ENCODE results near the gene TBPL1.

TBPL1 gene

DNA sequence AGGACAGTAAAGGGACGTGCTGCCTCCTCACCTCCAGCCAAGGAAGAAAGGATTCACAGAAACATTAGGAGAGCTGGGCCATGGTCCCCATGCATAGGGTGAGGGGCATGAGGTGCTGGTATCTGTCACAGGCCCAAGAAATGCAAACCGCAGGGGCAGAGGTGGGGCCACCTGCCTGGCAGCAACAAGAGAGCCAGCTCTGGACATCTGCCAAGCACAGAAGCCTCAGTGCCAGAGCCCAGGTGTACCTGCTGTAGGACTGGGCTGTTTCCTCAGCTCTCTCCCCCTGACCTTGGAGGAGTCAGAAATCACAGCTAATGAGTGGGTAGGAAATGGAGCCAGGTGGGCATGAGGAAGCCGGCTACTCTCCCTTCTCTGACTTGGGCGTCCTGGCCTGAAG is 54.1 kb downstream of the TBPL1 start:
- no peak for DNase-seq (ENCODE audit: low read depth)

DNA sequence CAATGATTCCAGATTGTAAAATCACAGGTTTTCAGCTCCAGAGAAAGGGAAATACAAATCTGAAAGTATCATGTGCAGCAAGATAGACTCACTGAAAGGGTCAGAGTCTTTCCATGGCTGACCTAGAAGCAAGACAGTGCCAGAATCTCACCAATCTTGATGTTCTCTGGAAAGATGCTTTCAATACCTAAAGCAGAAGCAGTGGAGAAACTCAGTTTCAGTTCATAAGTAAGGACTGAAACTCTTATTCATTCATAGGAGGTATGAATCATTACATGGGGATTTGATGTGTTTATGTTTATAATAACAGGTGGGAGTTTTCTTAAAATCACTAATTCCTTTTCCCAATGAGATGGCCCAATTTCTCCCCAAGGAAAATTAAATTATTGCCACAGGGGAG is 56.9 kb downstream of the TBPL1 start:
- no peak for DNase-seq (ENCODE audit: low read depth)

DNA sequence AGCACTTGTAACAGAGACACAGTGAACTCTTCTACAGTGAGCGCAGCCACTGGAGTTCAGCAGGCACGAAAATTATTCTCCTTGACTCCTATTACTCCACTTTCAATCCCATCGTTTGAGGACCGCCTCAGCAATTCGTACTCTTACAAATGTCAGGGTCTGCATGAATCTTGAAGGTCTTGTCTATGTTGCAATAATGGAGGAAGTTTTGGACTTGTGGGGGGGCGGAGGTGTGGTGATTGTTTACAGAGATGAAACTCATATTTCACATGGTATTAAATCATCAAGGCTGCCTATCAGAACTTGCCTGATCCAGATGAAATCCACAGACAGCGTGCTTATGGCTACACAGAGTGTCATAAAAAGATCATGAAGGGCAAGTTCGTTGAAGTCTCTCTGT is 57.4 kb downstream of the TBPL1 start:
- DNase-seq (ENCODE audit: low read depth): no peak

DNA sequence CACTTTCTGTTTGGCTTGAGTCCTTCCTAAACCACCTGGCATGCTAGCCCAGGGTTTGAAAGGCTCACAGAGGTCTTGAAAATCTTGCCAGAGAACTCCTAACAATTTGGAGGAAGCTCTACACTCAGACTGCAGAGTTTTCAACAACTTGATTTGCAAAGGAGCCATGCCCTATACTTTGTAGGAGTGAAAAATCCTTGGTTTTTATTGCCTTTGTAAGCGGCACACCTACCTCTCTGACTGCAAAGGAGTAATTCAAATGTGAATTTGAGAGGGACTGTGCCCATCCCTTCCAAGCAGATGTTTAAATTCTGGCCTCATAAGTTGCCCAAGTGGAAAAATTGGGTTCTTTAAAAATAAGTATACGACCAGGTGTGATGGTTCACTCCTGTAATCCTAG is 58.0 kb downstream of the TBPL1 start:
- DNase-seq (ENCODE audit: low read depth): no peak

DNA sequence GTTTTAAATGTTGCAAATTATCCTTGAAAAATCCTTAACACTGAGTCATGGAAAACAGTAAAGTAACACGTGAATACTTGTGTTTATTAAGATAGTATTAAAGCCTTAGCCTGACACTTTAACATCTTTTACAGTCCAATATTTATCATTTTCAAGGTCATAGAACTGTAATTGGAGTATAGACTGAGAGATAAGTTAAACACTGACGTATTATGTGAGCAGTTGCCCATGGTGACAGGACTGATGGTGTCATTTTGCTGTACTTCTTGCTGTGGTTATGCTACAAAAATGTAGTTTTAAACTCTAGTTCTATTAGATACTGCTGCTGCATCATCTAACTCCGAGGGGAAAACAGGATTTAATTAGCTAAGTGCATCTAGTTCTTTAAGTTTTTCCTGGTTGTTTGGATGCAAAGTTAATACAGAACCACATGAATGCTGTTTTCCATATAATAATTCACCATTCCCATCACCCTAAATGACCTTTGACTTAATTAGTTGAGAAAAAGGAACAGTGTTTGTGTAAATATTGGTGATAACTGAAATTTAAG is 61.6 kb downstream of the TBPL1 start:
- no peak for DNase-seq (ENCODE audit: low read depth)

DNA sequence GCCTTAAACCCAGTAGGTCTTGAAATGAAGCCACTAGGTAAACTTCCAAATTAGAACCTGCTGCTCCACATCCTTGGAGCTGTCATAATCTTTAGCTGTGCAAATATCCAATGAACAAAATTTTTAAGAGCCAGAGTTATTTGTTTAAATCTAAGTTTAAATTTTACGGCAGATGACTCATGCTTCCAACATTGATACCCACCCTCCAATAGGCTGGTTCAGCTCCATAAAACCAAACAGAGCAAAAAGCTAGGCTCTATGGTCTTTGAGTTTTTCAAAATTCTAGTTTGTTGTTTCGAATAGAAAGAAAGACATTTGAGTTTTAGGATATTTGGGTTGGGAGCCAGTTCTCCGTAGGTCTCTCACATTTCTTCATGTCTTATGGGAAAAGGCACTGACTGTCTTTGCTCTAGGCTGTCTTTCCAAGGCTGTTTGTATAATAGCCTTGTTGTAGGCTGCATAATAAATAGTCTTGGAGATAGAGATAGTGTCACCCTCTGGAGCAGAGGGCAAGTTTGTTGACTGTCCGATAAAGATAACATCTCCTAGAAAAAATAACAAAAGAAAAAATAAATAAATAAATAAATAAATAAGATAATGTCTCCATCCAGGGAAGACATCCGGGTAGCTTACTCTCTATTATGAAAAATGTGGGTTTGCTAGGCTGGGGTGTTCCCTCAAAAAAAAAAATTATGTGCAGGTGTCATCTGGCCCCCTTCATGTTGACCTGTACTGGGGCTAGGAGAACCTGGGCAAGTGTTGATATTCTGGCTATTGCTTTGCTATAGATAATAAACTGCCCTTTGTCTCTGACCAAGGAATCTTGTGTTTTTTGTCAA is 62.9 kb downstream of the TBPL1 start:
- no peak for DNase-seq (ENCODE audit: low read depth)

DNA sequence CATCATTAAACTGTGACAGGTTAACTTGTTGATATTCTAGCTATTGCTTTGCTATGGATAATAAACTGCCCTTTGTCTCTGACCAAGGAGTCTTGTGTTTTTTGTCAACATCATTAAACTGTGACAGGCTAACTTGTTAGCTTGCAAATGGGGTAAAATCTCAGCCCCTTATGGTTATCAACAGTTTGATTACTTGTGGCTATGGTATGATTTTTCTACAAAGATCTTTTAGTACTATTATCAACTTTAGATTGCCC is 63.5 kb downstream of the TBPL1 start:
- no peak for DNase-seq (ENCODE audit: low read depth)

DNA sequence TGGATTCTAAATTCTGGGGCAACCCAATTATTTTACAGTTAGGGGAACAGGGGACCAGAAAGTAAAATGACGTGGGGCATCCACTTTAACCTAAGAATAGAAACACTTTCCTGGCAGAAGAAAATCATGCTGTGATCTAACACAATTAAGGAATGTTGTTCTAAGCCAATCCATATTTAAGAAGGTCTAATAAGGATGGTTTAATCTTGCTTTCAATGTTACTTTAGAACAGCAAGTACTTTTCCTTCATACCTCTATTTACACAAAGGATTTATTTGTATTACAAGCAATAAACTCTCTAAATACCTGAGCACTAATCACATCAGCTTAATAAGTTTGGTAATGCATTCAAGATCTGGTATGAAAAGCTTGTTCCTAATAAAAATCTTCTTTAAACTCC is 67.0 kb downstream of the TBPL1 start:
- no peak for DNase-seq (ENCODE audit: low read depth)

DNA sequence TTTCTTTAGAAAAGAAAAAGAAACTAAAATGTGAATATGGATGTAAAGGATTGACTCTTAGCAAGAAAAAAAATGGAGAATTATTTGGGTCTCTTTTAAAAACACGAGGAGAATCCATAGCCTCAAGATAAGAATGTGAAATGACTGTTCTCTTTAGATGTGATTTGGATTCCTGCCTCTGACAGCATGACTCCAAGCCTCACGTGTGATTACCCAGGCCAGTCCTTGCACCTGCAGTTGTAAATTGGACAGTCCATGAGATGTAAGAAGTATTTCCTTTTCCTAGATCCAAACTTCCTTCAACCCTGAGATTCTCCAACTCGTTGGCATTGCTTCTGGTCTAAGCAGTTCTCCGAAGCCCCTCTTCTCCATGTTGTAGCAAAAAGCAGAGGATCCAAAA is 67.5 kb downstream of the TBPL1 start:
- no peak for DNase-seq (ENCODE audit: low read depth)

DNA sequence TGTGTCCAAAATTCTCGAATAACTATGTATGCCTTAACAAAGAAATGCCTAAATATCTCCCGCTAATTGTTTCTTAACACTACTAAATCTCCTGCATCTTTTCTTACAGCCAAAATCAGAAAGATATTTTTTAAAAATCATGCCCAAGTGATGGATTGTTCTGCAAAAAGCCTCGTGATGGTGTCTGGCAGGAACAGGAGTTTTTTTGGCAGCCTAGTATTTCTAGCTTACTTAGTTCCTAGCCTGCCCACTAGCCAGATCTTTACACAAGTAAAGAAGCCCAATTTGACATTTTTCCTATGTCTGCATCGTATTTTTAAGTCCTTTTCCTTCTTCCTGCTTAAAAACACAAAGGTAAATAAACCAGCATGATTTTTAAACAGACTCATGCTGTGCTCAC is 67.9 kb downstream of the TBPL1 start:
- DNase-seq (ENCODE audit: low read depth): no peak

DNA sequence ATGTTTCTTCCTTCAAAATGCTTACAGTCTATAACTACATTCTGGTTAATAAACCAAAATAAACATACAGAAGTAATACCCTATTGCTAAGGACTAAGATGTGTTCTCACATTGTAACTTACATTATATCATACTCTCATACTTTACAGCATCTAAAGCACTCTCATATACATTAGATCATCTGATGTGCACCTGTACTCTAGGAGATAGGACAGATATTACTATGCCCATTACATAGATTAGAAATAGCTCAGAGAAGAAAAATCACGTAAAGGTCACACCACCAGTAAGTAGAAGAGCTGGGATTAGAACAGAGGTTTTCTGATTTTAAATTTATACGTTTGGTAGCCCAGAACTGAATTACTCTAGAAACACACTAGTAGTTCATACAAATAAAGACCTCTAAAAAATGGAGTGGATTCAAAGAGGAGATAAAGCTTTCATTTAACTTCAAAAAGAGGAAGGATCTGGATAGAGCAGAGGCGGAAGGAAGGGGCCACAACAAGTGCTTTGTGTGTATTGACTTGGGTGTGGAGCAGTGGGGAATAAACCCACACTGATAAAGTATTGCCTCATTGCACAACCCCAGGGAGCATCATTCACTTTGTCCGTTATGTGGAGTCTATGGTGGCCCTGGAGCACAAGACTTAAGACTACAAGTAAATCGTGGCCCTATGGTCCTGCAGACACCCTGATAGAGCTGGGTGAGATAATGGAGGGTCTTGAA is 68.5 kb downstream of the TBPL1 start:
- no peak for DNase-seq (ENCODE audit: low read depth)

DNA sequence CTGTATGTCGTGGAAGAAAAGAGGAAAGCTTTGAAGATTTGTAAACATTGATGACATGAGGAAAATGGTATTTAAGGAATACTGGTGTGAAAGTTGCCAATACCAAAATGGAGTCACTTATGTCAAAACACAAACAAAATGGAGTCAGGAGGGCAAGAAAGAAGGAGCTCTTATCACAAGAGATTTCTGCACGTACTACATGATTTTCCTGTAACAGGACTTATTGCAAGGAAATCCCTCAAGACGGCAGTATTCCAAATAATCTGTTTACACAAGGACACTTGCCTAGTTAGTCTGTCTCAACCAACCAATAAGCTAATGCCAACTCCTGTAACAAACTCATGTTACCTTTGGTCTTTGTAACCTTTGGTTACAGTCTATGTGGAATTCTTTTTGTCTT is 69.6 kb downstream of the TBPL1 start:
- no peak for DNase-seq (ENCODE audit: low read depth)

DNA sequence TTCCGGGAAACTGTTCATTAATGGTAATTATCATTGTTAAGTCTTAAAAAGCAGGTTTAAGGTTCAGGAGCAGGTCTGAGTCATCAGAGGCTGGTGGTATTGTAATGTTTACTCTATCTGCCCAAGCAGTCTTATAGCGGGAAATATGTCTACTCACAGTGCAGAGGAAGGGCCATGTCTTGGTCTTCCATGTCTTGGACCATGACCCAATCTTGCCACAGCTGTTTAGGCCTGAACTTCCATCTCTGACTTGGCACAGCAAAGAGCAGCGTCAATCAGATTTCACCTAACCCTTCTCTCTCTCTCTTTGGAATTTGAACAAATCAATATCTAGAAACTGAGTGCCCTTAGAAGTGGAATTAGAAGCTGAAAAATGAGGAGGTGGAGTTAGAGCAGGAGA is 73.6 kb downstream of the TBPL1 start:
- no peak for DNase-seq (ENCODE audit: low read depth)

DNA sequence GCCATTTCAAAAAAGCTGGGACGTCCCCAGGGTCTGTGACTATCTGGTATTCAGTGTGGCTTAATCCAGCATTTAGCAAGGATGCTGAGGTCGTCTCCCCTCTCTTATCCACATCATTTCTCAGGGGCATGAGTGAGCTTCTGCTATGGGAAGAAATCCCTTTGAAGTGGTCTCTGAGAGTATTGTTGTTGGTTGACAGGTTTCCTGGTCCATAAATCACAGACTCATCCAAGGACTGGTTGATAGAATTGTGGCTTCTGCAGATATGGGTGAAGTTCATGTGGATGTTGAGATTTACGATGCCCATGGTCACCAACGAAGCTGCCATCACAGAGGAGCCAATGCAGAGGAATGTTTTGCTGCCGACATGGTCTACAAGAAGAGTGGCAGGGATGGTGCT is 75.4 kb downstream of the TBPL1 start:
- no peak for DNase-seq (ENCODE audit: low read depth)

DNA sequence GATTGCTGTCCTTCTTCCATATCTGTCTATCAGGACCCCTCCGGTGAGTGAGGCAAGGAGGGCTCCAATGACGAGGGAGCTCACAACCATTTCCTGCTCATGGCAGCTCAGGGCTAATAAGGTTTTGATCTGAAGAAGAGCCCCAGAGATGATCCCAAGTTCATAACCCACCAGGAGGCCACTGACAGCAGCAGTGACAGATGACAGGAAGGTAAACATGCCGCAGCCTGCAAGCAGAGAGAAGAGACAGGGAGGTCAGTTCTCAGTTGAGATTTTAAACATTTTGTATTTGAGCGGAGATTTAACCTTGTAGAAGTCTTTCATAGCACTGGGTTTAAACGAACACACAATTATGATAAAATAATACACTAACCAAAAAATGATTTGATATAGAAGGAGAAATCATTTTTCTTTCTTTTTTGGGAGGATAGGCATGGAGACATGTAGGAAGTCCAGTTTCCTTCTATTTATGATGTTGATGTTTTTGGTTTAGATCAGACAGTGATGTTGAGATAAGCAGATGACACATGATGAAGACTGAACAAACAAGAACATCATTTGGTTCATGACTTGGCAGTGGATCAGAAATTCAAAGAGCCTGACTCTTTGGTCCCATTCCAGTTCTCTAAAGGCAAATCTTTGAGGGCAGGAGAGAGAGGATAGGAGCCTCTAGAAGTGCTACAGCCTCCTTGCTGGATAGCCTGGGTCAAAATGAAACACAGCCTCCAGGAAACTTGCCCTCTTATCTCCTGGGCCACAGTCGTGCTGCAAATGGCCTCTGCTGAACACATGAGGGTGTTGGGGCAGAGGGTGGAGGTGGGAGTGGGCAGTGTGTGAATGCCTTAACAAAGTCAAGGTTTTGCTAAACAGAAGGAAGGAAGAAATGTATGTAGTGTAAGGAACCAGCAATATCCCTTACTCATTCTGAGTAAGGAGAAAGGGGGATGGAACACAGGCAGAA is 76.8 kb downstream of the TBPL1 start:
- DNase-seq (ENCODE audit: low read depth): no peak

DNA sequence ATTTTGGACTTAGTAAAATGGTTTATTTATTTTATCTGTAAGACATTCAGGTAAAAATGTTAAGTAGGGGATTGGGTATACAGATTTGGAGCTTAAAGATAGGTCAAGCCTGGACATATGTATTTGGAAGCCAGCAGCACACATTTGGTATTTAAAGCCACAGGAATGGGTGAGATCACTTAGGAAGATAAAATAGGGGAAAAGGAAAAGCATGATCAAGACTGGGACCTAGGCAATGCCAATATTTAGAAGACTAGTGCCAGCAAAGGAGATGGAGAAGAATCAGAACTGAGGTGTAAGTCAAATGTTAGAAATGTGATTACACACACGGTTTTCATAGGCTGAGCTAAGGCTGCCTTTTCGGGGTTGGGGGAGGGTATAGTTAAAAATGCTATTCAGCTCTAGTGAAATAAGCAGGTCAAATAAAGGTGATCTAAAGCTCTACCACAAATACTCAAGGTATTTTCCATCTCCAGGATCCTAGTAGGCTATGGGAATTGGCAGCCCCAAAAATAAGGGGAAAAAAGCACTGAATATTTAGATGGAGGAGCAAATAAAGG is 78.8 kb downstream of the TBPL1 start:
- no peak for DNase-seq (ENCODE audit: low read depth)

DNA sequence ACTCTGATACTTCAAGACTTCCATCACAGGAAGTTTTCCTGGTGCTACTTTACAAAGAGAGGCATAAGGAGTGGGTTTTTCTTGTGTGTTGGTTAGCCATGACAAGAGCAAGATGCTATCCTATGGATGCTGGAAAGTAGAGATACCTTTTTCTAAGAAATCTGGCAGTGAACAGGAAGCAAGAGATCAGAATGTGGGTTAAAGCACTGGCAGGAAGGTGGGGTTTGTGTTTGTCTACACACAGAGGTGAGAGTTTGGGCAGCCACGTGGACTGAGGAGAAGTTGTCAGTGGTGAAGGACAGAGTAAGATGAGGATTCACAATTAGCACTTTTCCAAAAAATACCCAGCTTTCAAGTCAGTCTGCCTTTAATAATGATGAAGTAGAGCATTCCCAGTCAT is 81.5 kb downstream of the TBPL1 start:
- DNase-seq (ENCODE audit: low read depth): no peak

DNA sequence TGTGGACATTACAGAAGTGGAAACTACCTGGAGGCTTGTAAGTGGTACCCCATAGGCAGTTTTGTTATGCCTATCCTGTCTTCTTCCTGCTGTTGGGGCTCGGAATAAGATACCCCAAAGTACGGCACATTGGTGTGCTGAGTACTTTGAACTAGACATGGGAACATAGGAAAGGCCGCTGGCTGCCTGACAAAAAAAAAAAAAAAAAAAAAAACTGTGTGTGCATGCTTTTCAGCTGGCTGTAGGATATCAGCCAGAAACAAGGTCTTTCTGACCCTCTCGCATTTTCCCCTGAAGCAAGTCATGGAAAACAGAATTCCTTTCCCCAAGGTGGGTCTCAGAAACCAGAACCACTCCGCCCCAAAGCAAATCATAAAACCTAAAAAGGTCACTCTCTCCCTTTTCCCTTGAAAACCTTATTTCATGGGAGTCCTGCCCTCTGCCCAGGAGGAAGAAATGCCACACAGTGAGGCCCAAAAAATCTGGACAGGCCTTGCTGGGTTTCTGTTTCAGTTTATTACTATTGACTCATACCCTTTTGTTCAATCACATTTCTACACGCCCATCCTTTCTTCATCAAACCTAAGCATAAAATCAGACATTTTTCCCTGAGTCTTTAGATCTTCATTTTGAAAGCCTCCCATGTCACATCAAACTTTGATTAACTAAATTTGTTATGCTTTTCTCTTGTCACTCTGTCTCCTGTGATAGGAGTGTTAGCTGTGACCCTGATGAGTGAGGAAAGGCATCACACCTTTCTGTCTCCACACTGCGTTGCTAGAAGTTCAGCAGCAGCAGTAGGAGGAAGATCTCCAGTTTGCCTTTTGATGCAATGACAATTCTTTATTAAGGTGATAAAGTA is 82.2 kb downstream of the TBPL1 start:
- no peak for DNase-seq (ENCODE audit: low read depth)

DNA sequence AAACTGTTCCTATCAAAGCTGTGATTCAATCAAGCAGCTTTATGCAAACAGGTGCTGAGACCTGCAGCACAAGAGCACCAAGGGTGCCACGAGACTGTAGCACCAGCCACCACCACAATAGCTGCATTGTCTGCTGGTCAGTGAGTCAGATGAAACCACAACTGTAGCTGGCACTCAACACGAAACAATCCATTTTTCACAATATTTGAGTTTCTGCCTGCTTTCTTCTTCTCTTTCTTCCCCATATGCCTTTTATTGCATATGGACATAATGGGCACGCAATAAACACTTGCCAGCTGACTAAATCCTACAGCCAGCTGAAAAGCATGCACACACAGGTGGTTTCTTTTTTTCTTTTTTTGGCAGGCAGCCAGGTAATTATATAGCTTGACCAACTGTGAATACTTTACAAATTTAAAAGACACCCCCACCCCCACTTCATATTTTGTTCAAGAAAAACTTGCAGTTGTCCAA is 82.8 kb downstream of the TBPL1 start:
- no peak for DNase-seq (ENCODE audit: low read depth)

DNA sequence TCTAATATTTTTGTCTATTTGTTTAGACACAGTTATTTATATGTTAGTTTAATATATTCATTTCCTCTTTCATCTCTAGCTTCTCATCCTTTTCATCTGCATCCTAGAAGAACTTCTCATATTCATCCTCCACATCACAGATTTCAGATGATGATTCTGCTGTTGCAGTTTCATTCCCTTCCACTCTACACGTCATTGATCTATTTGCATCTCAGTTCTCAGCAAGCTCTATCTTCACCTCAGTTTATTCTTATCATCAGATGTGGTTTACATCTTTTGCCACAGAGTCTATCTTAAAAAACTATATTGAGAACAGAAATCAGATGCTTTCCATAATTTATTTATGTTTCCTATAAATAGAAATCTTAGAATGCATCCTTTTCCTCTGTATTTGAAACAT is 86.1 kb downstream of the TBPL1 start:
- no peak for DNase-seq (ENCODE audit: low read depth)
